ENCODE results near the gene USP14.

DNA sequence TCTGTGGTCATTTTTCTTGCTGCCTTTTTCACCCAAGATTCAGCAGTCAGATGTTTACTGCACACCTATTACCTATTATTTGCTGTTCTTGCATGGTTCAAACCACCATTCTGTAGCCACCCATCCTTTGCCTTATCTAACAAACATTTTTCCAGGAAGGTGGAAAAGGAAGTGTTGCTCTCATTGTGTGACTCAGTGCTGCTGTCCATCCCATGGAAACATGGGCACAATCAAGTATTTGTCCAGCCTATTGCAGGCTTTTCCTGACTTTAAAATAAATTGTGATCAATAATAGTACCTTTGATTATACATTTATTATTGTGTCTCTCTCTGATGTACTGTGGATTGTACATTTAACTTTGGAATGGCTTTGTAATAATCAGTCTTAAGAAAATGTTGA is 53.2 kb downstream of the USP14 start:
- TF ChIP-seq, protein P1, sequence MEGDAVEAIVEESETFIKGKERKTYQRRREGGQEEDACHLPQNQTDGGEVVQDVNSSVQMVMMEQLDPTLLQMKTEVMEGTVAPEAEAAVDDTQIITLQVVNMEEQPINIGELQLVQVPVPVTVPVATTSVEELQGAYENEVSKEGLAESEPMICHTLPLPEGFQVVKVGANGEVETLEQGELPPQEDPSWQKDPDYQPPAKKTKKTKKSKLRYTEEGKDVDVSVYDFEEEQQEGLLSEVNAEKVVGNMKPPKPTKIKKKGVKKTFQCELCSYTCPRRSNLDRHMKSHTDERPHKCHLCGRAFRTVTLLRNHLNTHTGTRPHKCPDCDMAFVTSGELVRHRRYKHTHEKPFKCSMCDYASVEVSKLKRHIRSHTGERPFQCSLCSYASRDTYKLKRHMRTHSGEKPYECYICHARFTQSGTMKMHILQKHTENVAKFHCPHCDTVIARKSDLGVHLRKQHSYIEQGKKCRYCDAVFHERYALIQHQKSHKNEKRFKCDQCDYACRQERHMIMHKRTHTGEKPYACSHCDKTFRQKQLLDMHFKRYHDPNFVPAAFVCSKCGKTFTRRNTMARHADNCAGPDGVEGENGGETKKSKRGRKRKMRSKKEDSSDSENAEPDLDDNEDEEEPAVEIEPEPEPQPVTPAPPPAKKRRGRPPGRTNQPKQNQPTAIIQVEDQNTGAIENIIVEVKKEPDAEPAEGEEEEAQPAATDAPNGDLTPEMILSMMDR (IDR thresholded peaks at IDR 0.05), result no peak
- TF ChIP-seq POLR2A (IDR thresholded peaks at IDR 0.05), result no peak
